Uterus (tissue), 2 donors: ENCODE results near the gene HCST.

Source experiments
- CTCF ChIP-seq, 4 experiments: fragments of 200-600 bp in 2 of 4; fragments of 450-650 bp in 2 of 4; sonication (generic) in 2 of 4; IDR thresholded peaks; one replicate each; pipeline ENCODE4 v1.5.1; 2016 to 2019; ENCODE audit warnings: antibody characterized with exemption in 4 of 4, mild to moderate bottlenecking in 2 of 4, moderate library complexity in 1 of 4
- POLR2A ChIP-seq, 2 donors: fragments of 450-650 bp; IDR thresholded peaks; one replicate each; pipeline ENCODE4 v1.6.1; 2016; ENCODE audit warnings: antibody characterized with exemption in 2 of 2, mild to moderate bottlenecking in 1 of 2, moderate library complexity in 1 of 2

DNA sequence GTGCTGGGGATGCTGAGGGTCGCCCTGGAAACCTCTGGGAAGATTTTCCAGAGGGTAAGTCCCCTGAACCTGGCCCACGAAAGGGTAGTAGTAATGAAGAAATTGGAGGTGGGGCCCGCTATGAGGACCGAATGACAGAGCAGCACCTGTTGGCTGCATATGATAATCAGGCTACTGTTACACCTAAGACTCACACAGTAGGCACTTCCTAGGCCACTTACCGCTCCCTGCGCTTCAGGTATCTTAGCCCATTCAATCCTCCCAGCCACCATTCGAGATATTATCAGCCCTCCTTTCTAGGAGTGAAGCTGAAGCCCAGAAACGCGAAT, 29.5 kb downstream of the HCST start:
- TF ChIP-seq CTCF (IDR thresholded peaks at IDR 0.05) (no peak), POLR2A (IDR thresholded peaks at IDR 0.05) (no peak)
